Measurements from ENCODE around the gene POFUT1. TPM values are rescaled to one million over a fixed set of nuclear protein-coding genes. Genes with fewer than 3 reads are reported as not detected.

The POFUT1 gene
- total RNA-seq (10 to 100 TPM; 29.8 to 35.2 TPM), polyA plus RNA-seq (10 to 100 TPM; 10.6 to 16.5 TPM)
- long read RNA-seq, donor 1, full-length matches to known transcripts = 21 of 42 reads
- long read RNA-seq, donor 1, partial matches to known transcripts = 1 of 42 reads
- long read RNA-seq, donor 1, other reads (novel, unspliced or antisense) = 20 of 42 reads
- long read RNA-seq, donor 2, full-length matches to known transcripts = 9 of 15 reads
- long read RNA-seq, donor 2, partial matches to known transcripts = 2 of 15 reads
- long read RNA-seq, donor 2, other reads (novel, unspliced or antisense) = 4 of 15 reads

DNA sequence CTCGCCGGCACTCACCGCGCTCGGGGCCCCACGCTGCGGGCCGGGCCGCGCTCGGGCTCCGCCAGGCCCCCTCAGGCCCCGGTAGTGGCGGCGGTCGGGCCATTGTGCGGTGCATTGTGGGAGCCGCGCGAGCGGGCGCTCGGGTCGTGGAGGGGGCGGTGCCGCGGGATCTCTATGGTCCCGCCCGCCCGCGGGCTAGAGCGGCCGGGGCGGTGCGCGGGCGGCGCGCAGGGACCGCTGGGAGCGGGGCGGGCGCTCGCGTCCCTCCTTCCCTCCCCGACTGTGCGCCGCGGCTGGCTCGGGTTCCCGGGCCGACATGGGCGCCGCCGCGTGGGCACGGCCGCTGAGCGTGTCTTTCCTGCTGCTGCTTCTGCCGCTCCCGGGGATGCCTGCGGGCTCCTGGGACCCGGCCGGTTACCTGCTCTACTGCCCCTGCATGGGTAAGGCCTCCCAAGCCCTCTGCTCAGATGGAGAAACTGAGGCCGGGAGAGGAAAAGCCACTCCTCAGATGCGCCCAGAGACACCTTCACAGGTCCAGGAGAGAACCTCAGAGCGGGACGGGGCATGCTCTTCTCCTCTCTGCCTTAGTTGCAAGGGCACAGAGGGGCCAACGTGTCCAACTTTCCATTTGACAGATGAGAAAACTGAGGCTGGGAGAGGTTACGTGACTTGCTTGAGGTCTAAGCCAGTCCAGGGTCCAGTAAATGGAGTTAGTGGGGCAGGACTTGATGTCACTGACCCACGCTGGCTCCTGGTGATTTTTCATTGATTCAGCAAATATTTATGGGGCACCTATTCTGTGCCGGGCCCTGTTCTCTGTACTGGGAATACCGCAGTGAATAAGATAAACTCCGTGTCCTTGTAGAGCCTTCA lies at the start of gene POFUT1, which contains the start of gene PLAGL2:
Gene POFUT1 (plus strand): TSS at position 255 of the 873 bp plus-strand sequence. CDS start 62 bp downstream, at position 317.
Gene PLAGL2 (minus strand): TSS at position 118 of the 873 bp plus-strand sequence. CDS start 5,565 bp downstream, outside the sequence.
- 1% methylated on average over 46 to 74 of the region's 74 CpGs for WGBS, 2 donors
- Histone ChIP-seq H3K4me3 (ENCODE audit: low read length in 2 of 2) (peak within 1 kb of the TSS; percentile 88 to 95), H3K9me3 (ENCODE audit: control insufficient read depth, low read length) (no peaks in the 10 kb centered on the region), H3K27me3 (ENCODE audit: control insufficient read depth in 1 of 2, insufficient read depth in 2 of 2, low read length in 1 of 2) (no peaks in the 10 kb centered on the region), H3K4me1 (ENCODE audit: control insufficient read depth in 1 of 2, insufficient read depth in 2 of 2, low read length in 2 of 2) (peaks cover 0 to 3% of the 10 kb centered on the region in 2 donors), H3K27ac (ENCODE audit: low read depth in 1 of 2, low read length in 2 of 2) (peak within 1 kb of the TSS in 1 of 2 donors; percentile 26), H3K36me3 (ENCODE audit: control insufficient read depth in 1 of 2, insufficient read depth in 2 of 2, low read length in 1 of 2) (peaks cover 0 to 4% of the 10 kb centered on the region in 2 donors)
- ATAC-seq (ENCODE audit: low FRiP score) = peak; percentile 96
- intact Hi-C loops (cut with DNase I) = loop anchor here in 1 of 2 donors (10.0 kb wide), 2 partner anchors 147 to 277 kb away; partner anchors contain the start of gene ASXL1
- DNase-seq = peak; percentile 94 to 97

DNA sequence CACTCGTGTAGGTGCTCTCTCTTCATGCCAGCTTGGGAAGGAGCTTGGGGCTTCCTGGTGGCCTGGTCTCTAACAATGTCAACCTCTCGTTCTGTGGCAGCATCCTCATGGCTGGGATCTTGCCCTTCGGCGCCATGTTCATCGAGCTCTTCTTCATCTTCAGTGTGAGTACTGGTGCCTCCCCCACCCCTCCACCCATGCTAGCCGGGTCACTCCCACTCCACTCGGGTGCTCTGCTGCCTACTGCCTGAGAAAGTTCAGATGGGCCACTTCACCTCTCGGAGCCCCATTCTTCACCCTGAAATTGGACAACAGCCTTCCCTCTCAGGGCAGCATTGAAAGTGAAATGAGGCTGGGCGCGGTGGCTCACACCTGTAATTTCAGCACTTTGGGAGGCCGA lies 49.3 kb upstream of the POFUT1 start:
- no peak overlapping the region for H3K27ac ChIP-seq (ENCODE audit: low read depth in 1 of 2, low read length in 2 of 2)
- no peaks in the 10 kb centered on the region for H3K9me3 ChIP-seq (ENCODE audit: control insufficient read depth, low read length)
- peaks cover 0 to 3% of the 10 kb centered on the region in 2 donors for H3K36me3 ChIP-seq (ENCODE audit: control insufficient read depth in 1 of 2, insufficient read depth in 2 of 2, low read length in 1 of 2)
- H3K4me1 ChIP-seq (ENCODE audit: control insufficient read depth in 1 of 2, insufficient read depth in 2 of 2, low read length in 2 of 2) = no peaks in the 10 kb centered on the region
- H3K27me3 ChIP-seq (ENCODE audit: control insufficient read depth in 1 of 2, insufficient read depth in 2 of 2, low read length in 1 of 2) = no peaks in the 10 kb centered on the region
- intact Hi-C loops (cut with DNase I) = no loop called here
- WGBS, 2 donors = 95 to 96% methylated on average over 11 of the region's 11 CpGs
- H3K4me3 ChIP-seq (ENCODE audit: low read length in 2 of 2) = no peak overlapping the region
- ATAC-seq (ENCODE audit: low FRiP score) (no peak), DNase-seq (peak in 1 of 2 donors; percentile 47)

DNA sequence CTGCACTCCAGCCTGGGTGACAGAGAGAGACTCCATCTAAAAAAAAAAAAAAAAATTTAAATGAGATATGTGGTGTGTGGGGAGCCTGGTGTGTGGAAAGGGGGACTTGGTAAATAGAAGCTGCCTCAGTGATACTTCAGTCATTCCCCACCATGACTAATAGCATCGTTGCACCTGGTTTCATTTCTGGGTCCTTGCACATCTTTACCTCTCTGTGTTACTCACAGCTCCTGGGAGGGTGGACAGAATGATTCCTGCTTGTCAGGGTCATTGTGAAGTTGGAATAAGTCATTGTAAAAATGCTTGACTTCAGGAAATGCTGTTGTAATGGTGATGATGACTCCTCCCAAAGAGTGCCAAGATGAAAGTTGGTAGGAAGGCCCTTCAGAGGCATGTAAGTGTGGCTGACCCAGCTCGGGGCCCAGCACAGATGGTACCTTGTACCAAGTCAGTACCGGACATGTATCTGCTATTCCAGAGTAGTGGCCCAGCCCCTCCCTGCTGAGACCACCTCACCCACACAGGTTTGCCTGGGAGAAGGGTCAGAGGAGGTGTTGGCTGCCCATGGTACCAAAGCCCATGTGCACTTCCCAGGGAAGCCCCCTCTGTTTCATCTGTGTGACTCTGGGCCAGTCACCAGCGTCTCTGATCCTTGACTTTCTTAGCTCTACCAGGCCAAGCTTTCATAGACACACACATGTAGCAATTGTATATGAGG lies 48.6 kb upstream of the POFUT1 start:
- Histone ChIP-seq H3K4me3 (ENCODE audit: low read length in 2 of 2) (no peak overlapping the region), H3K36me3 (ENCODE audit: control insufficient read depth in 1 of 2, insufficient read depth in 2 of 2, low read length in 1 of 2) (peaks cover 0 to 3% of the 10 kb centered on the region in 2 donors), H3K27me3 (ENCODE audit: control insufficient read depth in 1 of 2, insufficient read depth in 2 of 2, low read length in 1 of 2) (no peaks in the 10 kb centered on the region), H3K4me1 (ENCODE audit: control insufficient read depth in 1 of 2, insufficient read depth in 2 of 2, low read length in 2 of 2) (no peaks in the 10 kb centered on the region), H3K9me3 (ENCODE audit: control insufficient read depth, low read length) (no peaks in the 10 kb centered on the region), H3K27ac (ENCODE audit: low read depth in 1 of 2, low read length in 2 of 2) (no peak overlapping the region)
- DNase-seq (peak in 1 of 2 donors; percentile 51), ATAC-seq (ENCODE audit: low FRiP score) (no peak)
- WGBS, 2 donors = 95 to 99% methylated on average over 4 of the region's 4 CpGs
- intact Hi-C loops (cut with DNase I) = no loop called here

DNA sequence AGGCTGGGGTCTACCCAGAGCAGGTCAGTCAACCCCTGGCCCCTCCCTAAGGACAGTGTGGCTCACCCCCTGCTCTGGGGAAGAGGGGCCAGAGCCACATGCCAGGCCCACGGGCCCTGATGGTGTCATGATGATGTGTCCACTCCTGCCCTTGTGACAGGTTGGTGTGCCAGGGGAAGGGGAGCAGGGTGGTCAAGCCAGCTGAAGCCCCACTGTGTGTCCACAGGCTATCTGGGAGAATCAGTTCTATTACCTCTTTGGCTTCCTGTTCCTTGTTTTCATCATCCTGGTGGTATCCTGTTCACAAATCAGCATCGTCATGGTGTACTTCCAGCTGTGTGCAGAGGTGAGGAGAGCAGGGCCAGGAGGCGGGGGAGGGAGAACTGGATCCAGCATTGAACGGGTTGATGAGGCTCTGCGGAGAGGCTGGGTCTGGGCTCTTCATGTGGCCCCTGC lies 47.9 kb upstream of the POFUT1 start:
- intact Hi-C loops (cut with DNase I) = no loop called here
- 75 to 92% methylated on average over 5 of the region's 5 CpGs for whole genome bisulfite sequencing, 2 donors
- no peaks in the 10 kb centered on the region for H3K27me3 ChIP-seq (ENCODE audit: control insufficient read depth in 1 of 2, insufficient read depth in 2 of 2, low read length in 1 of 2)
- peak in 1 of 2 donors; percentile 49 for DNase-seq
- no peaks in the 10 kb centered on the region for H3K9me3 ChIP-seq (ENCODE audit: control insufficient read depth, low read length)
- no peaks in the 10 kb centered on the region for H3K4me1 ChIP-seq (ENCODE audit: control insufficient read depth in 1 of 2, insufficient read depth in 2 of 2, low read length in 2 of 2)
- no peak overlapping the region for H3K27ac ChIP-seq (ENCODE audit: low read depth in 1 of 2, low read length in 2 of 2)
- H3K36me3 ChIP-seq (ENCODE audit: control insufficient read depth in 1 of 2, insufficient read depth in 2 of 2, low read length in 1 of 2) = peaks cover 0 to 3% of the 10 kb centered on the region in 2 donors
- no peak for ATAC-seq (ENCODE audit: low FRiP score)
- no peak overlapping the region for H3K4me3 ChIP-seq (ENCODE audit: low read length in 2 of 2)

DNA sequence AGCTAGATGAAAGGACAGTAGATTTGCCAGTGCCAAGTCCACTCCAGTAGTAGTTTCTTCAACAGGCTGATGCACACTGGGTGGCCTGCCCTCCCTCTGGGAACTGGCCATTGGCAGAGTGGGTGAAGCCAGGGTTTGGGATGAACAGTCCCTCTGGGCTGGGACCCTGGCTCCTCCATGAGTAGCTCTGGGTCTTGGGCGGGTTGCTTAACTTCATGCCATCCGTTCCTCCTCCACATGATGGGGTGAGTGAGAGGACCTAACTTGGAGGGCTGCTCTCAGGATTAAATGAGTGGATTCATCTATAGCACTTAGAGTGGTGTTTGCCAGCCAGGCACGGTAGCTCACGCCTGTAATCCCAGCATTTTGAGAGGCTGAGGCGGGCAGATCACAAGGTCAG lies 47.3 kb upstream of the POFUT1 start:
- ATAC-seq (ENCODE audit: low FRiP score) (no peak), DNase-seq (peak in 1 of 2 donors; percentile 45)
- H3K36me3 ChIP-seq (ENCODE audit: control insufficient read depth in 1 of 2, insufficient read depth in 2 of 2, low read length in 1 of 2) = peaks cover 0 to 3% of the 10 kb centered on the region in 2 donors
- intact Hi-C loops (cut with DNase I) = no loop called here
- H3K4me1 ChIP-seq (ENCODE audit: control insufficient read depth in 1 of 2, insufficient read depth in 2 of 2, low read length in 2 of 2) = no peaks in the 10 kb centered on the region
- H3K27me3 ChIP-seq (ENCODE audit: control insufficient read depth in 1 of 2, insufficient read depth in 2 of 2, low read length in 1 of 2) = no peaks in the 10 kb centered on the region
- no peaks in the 10 kb centered on the region for H3K9me3 ChIP-seq (ENCODE audit: control insufficient read depth, low read length)
- H3K4me3 ChIP-seq (ENCODE audit: low read length in 2 of 2) = no peak overlapping the region
- H3K27ac ChIP-seq (ENCODE audit: low read depth in 1 of 2, low read length in 2 of 2) = no peak overlapping the region
- 92 to 94% methylated on average over 5 of the region's 5 CpGs for WGBS, 2 donors

DNA sequence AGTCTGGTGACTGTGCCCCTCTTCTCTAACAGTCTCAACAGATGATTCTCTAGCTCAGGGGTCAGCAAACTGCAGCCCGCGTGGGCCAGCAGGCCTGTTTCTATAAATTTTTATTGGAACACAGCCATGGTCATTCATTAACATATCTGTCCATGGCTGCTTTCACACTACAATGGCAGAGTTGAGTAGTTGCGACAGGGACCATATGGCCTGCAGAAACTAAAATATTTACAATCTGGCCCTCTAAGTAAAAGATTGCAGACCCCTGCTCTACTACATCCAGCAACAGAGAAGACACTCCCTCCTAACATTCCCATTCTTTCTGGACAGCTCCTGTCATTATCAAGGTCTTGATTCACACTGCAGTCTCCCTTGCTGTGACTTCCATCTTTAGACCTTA lies 45.3 kb upstream of the POFUT1 start:
- intact Hi-C loops (cut with DNase I) = no loop called here
- Histone ChIP-seq H3K27ac (ENCODE audit: low read depth in 1 of 2, low read length in 2 of 2) (no peak overlapping the region), H3K36me3 (ENCODE audit: control insufficient read depth in 1 of 2, insufficient read depth in 2 of 2, low read length in 1 of 2) (peaks cover 2 to 3% of the 10 kb centered on the region in 2 donors), H3K4me1 (ENCODE audit: control insufficient read depth in 1 of 2, insufficient read depth in 2 of 2, low read length in 2 of 2) (no peaks in the 10 kb centered on the region), H3K4me3 (ENCODE audit: low read length in 2 of 2) (no peak overlapping the region), H3K9me3 (ENCODE audit: control insufficient read depth, low read length) (no peaks in the 10 kb centered on the region), H3K27me3 (ENCODE audit: control insufficient read depth in 1 of 2, insufficient read depth in 2 of 2, low read length in 1 of 2) (no peaks in the 10 kb centered on the region)
- ATAC-seq (ENCODE audit: low FRiP score) (no peak), DNase-seq (peak in 1 of 2 donors; percentile 34)
- WGBS, 2 donors = 20 to 45% methylated on average over 3 of the region's 3 CpGs

DNA sequence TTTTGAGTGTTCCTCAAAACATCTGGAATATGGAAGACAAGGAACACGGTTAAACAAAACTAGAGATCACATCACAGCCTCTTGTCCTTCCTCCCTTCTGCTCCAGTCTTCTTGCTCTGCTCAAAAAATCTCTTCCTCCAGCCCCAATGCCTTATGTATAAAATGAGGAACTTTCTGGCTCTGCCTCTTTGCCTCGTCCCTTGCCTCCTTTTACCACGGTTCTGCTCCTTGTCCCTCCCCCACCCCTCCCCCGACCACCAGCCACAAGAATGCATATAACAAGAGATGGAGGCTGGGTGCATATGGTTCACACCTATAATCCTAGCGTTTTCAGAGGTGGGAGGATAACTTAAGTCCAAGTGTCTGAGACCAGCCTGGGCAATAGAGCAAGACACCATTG lies 43.7 kb upstream of the POFUT1 start:
- no peaks in the 10 kb centered on the region for H3K9me3 ChIP-seq (ENCODE audit: control insufficient read depth, low read length)
- intact Hi-C loops (cut with DNase I) = no loop called here
- DNase-seq = peak in 1 of 2 donors; percentile 5
- no peak overlapping the region for H3K27ac ChIP-seq (ENCODE audit: low read depth in 1 of 2, low read length in 2 of 2)
- no peak for ATAC-seq (ENCODE audit: low FRiP score)
- no peak overlapping the region for H3K4me3 ChIP-seq (ENCODE audit: low read length in 2 of 2)
- H3K4me1 ChIP-seq (ENCODE audit: control insufficient read depth in 1 of 2, insufficient read depth in 2 of 2, low read length in 2 of 2) = no peaks in the 10 kb centered on the region
- H3K27me3 ChIP-seq (ENCODE audit: control insufficient read depth in 1 of 2, insufficient read depth in 2 of 2, low read length in 1 of 2) = no peaks in the 10 kb centered on the region
- peaks cover 2 to 3% of the 10 kb centered on the region in 2 donors for H3K36me3 ChIP-seq (ENCODE audit: control insufficient read depth in 1 of 2, insufficient read depth in 2 of 2, low read length in 1 of 2)
- WGBS, 2 donors = 78 to 88% methylated on average over 5 of the region's 5 CpGs
